Measurements from ENCODE around the gene GAST. TPM values are rescaled to one million over a fixed set of nuclear protein-coding genes. Genes with fewer than 3 reads are reported as not detected.
"Not testable (repeated sequence)": the region's sequence is repeated elsewhere in the genome, so short reads cannot be mapped to it uniquely, and the experiment has no call there.

Gene GAST
- total and polyA plus RNA-seq, 3 donors from 2014 or later: not detected

DNA sequence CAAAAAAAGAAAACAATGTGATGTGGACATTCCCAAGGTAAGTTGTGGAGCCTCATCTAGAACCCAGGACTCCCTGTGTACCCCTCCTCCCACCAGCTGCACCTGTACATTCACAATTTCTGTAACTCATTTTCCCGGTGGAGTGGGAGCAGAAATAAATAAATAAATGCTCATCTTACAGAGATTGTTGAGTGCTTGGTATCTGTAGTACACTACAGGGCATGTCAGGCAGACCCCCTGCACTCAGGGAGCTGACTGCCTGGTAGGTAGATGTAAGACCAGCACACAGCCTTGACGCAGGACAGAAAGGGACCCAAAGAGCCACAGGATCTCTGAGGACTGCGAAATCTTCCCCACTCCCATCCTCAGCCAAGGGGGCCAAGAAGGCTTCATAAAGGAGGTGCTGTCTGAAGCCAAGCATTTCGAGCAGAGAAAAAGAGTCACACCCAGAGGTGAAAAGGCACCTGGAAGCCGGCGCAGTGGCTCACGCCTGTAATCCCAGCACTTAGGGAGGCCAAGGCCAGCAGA lies 16.9 kb upstream of the GAST start:
- no peak for TF ChIP-seq POLR2A (IDR thresholded peaks at IDR 0.05)
- TF ChIP-seq, protein P1, sequence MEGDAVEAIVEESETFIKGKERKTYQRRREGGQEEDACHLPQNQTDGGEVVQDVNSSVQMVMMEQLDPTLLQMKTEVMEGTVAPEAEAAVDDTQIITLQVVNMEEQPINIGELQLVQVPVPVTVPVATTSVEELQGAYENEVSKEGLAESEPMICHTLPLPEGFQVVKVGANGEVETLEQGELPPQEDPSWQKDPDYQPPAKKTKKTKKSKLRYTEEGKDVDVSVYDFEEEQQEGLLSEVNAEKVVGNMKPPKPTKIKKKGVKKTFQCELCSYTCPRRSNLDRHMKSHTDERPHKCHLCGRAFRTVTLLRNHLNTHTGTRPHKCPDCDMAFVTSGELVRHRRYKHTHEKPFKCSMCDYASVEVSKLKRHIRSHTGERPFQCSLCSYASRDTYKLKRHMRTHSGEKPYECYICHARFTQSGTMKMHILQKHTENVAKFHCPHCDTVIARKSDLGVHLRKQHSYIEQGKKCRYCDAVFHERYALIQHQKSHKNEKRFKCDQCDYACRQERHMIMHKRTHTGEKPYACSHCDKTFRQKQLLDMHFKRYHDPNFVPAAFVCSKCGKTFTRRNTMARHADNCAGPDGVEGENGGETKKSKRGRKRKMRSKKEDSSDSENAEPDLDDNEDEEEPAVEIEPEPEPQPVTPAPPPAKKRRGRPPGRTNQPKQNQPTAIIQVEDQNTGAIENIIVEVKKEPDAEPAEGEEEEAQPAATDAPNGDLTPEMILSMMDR (IDR thresholded peaks at IDR 0.05): no peak
- intact Hi-C loops (cut with DNase I; ENCODE audit: low total_unique reads): no loop called here
- 81 to 90% methylated on average over 7 of the region's 7 CpGs for WGBS, 2 donors
- Histone ChIP-seq H3K4me1 (peaks cover 9% of the 10 kb centered on the region), H3K9me3 (no peaks in the 10 kb centered on the region), H3K4me3 (no peak overlapping the region), H3K36me3 (ENCODE audit: low read depth, missing control alignments) (peaks cover 4% of the 10 kb centered on the region), H3K27ac (no peak overlapping the region), H3K27me3 (no peaks in the 10 kb centered on the region)
- no peak for DNase-seq

DNA sequence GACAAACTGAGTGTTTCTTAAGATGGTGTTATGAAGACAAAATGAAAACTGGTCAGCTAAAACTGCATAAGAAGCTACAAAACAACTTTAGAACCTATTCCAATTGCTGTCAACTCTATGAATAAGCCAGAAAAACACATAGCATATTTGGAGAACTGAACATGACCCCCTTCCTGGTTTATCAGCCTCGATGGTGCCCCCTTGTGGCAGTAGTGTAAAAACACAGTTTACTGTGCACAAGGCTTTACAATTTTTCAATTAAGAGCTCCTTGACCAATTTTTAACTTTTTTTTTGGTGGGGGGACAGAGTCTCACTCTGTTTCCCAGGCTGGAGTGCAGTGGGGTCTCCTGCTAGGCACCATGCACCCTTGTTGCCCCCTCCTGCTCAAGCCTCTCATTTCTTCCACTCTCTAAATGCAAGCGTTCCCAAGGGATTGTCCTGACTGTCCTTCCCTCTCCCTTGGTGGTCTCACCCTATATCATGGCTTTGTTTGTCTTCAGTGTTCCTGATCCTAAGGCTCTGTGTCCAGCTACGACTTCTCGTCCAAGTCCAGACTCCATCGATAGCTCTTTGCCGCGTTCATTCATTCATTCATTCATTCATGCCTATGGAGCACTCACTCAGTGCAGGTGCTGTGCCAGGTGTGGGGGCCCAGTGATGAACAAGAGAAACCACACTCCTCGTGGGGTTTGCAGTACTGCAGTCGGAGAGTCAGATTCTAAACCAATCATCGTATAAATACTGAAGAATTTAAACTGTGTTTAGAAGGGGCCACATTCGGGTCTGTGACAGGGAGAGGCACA lies 16.0 kb upstream of the GAST start:
- Histone ChIP-seq H3K4me3 (no peak overlapping the region), H3K36me3 (ENCODE audit: low read depth, missing control alignments) (no peaks in the 10 kb centered on the region), H3K4me1 (no peaks in the 10 kb centered on the region), H3K9me3 (no peaks in the 10 kb centered on the region), H3K27me3 (no peaks in the 10 kb centered on the region), H3K27ac (no peak overlapping the region)
- DNase-seq: peak; percentile 37
- 55 to 65% methylated on average over 11 of the region's 11 CpGs for WGBS, 2 donors
- intact Hi-C loops (cut with DNase I; ENCODE audit: low total_unique reads): no loop called here
- TF ChIP-seq POLR2A (IDR thresholded peaks at IDR 0.05): no peak
- TF ChIP-seq, protein P1 (IDR thresholded peaks at IDR 0.05): peak; percentile 64 to 95 (median 85)

DNA sequence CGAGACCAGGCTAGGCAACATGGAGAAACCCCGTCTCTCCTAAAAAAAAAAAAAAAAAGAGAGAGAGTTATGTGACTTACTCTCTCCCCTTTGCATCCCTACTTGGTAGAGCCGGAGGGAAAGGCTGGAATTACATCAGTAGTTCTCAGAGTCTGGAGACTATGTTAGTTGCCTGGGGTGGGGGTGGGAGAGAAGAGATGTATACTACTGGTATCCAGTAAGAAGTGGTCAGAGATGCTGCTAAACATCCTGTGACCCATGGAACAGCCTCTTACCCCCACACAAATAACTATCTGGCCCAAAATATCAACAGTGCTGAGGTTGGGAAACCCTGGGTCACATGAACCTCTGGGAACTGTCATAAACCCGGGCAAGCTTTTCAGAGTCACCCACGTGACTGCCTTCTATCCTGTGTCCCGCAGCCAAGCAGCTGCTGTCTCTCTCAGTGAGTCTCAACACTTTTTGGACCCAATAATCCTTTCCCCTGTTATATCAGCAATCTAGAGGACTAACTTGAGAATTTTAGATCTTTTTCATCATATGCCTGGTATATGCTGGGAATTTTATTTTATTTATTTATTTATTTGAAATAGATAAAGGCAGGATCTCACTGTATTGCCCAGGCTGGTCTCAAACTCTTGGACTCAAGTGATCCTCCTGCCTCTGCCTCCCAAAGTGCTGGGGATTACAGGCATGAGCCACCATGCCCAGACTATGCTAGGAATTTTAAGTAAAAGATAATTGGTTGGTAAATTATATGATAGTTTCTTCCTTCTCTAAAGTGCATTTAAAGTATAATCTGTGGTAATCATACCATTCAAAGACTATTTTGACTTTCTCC lies 14.8 kb upstream of the GAST start:
- H3K36me3 ChIP-seq (ENCODE audit: low read depth, missing control alignments): no peaks in the 10 kb centered on the region
- no peak overlapping the region for H3K4me3 ChIP-seq
- peak; percentile 72 for DNase-seq
- TF ChIP-seq, protein P1 (IDR thresholded peaks at IDR 0.05): no peak
- TF ChIP-seq POLR2A (IDR thresholded peaks at IDR 0.05): no peak
- no peak overlapping the region for H3K27ac ChIP-seq
- WGBS, 2 donors: 54 to 61% methylated on average over 6 of the region's 6 CpGs
- no peaks in the 10 kb centered on the region for H3K27me3 ChIP-seq
- intact Hi-C loops (cut with DNase I; ENCODE audit: low total_unique reads): no loop called here
- no peaks in the 10 kb centered on the region for H3K4me1 ChIP-seq
- no peaks in the 10 kb centered on the region for H3K9me3 ChIP-seq

DNA sequence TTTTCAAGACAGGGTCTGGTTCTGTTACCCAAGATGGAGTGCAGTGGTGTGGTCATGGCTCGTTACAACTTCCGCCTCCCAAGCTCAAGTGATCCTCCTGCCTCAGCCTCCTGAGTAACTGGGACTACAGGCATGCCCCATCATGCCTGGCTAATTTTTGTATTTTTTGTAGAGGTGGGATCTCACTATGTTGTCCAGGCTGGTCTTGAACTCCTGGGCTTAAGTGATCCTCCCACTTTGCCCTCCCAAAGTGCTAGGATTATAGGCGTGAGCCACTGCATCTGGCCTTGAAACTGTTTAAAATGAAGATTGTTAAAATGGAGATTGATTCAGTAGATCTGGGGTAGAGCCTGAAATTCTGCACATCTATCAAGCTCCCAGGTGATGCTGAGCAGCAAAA lies 11.3 kb upstream of the GAST start:
- H3K27me3 ChIP-seq; intact Hi-C loops (cut with DNase I; ENCODE audit: low total_unique reads); H3K27ac ChIP-seq; DNase-seq; H3K4me3 ChIP-seq; H3K4me1 ChIP-seq; H3K36me3 ChIP-seq (ENCODE audit: low read depth, missing control alignments); H3K9me3 ChIP-seq: not testable (repeated sequence)
- WGBS, 2 donors: 79 to 85% methylated on average over 3 of the region's 3 CpGs

DNA sequence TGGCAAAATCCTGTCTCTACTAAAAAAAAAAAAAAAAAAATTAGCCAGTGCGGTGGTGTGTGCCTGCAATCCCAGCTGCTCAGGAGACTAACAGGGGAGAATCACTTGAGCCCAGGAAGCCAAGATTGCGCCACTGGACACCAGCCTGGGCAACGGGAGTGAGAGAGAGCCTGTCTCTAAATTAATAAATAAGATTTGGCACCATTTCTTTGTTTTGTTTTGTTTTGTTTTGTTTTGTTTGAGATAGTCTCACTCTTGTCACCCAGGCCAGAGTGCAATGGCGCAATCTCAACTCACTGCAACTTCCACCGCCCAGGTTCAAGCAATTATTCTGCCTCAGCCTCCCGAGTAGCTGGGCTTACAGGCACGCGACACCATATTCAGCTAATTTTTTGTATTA lies 9.4 kb upstream of the GAST start:
- TF ChIP-seq, protein P1 (IDR thresholded peaks at IDR 0.05): no peak
- TF ChIP-seq POLR2A (IDR thresholded peaks at IDR 0.05): no peak
- Histone ChIP-seq H3K4me1 (peaks cover 13% of the 10 kb centered on the region), H3K36me3 (ENCODE audit: low read depth, missing control alignments) (no peaks in the 10 kb centered on the region), H3K27ac (no peak overlapping the region), H3K4me3 (no peak overlapping the region), H3K9me3 (no peaks in the 10 kb centered on the region), H3K27me3 (no peaks in the 10 kb centered on the region)
- intact Hi-C loops (cut with DNase I; ENCODE audit: low total_unique reads): no loop called here
- WGBS, 2 donors: 85 to 90% methylated on average over 8 of the region's 8 CpGs
- DNase-seq: no peak

Measured in testis (tissue), 3 donors.